Nephron progenitor cell (in vitro differentiated cells): ENCODE measurements around the gene PLXND1.
A peak's percentile ranks its signal among the peaks of the same experiment; 100 is the strongest.

ENCODE experiments used
- DNase-seq: peaks from one replicate; pipeline ENCODE4 v3.0.0; 2021
- H3K27ac Mint-ChIP-seq: 2 replicates; pipeline ENCODE4 v1.8.0; 2021; ENCODE audit warnings: mild to moderate bottlenecking, moderate library complexity, mixed read lengths
- H3K27me3 Mint-ChIP-seq: 2 replicates; pipeline ENCODE4 v1.8.0; 2021; ENCODE audit warnings: mild to moderate bottlenecking, low read depth, mixed read lengths; ENCODE audit not compliant: poor library complexity
- H3K36me3 Mint-ChIP-seq: 2 replicates; pipeline ENCODE4 v1.8.0; 2021; ENCODE audit warnings: low read depth, mixed read lengths
- H3K4me1 Mint-ChIP-seq: 2 replicates; pipeline ENCODE4 v1.8.0; 2021; ENCODE audit warnings: mixed read lengths
- H3K4me3 Mint-ChIP-seq: 2 replicates; pipeline ENCODE4 v1.8.0; 2021; ENCODE audit warnings: mild to moderate bottlenecking, moderate library complexity, mixed read lengths
- H3K9me3 Mint-ChIP-seq: 2 replicates; pipeline ENCODE4 v1.8.0; 2021; ENCODE audit warnings: mild to moderate bottlenecking, moderate library complexity, mixed read lengths
- CTCF ChIP-seq: fragments of 200-600 bp; sonication (generic); IDR thresholded peaks from 2 replicates; pipeline ENCODE4 v1.5.0; 2021; ENCODE audit warnings: antibody characterized with exemption

PLXND1 gene

GRCh38 chr3:129625072-129625874 lies 18.8 kb upstream of the PLXND1 start:
- TF ChIP-seq CTCF: no peak
- Mint-ChIP-seq H3K36me3 (no peaks in the 10 kb centered on the region), H3K27ac (peak overlapping the region; percentile 87), H3K27me3 (peaks cover 10% of the 10 kb centered on the region), H3K4me3 (peak overlapping the region; percentile 69), H3K9me3 (no peaks in the 10 kb centered on the region), H3K4me1 (peaks cover 78% of the 10 kb centered on the region)
- no peak for DNase-seq

DNA sequence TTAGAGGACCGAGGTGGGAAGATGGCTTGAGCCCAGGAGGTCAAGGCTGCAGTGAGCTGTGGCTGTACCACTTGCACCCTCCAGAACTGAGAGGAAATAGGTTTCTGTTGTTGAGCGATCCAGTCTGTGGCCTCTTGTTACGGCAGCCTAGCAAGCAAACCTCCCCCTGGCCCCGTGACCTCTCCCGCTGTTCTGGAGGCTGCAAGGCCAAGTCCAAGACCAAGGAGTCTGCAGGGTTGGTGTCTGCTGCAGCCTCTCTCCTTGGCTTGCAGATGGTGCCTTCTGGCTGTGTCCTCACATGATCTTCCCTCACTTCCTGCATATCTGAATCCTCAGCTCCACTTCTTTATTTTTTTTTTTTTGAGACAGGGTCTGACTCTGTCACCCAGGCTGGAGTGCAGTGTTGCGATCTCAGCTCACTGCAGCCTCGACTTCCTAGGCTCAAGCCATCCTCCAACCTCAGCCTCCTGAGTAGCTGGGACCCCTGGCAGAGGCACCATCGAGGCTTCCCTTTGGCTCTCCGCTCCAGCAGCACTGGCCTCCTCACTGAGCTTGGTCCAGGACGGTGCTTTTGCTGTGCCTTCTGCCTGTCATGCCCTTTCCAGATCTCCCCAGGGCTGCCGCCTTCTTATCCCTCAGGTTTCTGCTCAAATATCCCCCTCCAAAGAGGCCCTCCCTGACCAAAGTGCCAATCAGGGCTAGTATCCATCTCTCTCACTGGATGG lies 18.0 kb upstream of the PLXND1 start:
- no peak for TF ChIP-seq CTCF
- DNase-seq: no peak
- H3K4me1 Mint-ChIP-seq: peaks cover 78% of the 10 kb centered on the region

GRCh38 chr3:129623447-129624118 lies 17.1 kb upstream of the PLXND1 start:
- Mint-ChIP-seq H3K27ac (no peak overlapping the region), H3K9me3 (no peaks in the 10 kb centered on the region), H3K27me3 (peaks cover 17% of the 10 kb centered on the region), H3K36me3 (no peaks in the 10 kb centered on the region), H3K4me3 (no peak overlapping the region), H3K4me1 (peaks cover 86% of the 10 kb centered on the region)
- no peak for TF ChIP-seq CTCF
- DNase-seq: no peak

More for the DNA sequence above, 18.0 kb upstream of the PLXND1 start:
- Mint-ChIP-seq H3K27ac (no peak overlapping the region), H3K9me3 (no peaks in the 10 kb centered on the region), H3K4me3 (no peak overlapping the region), H3K27me3 (peaks cover 10% of the 10 kb centered on the region), H3K36me3 (no peaks in the 10 kb centered on the region)

GRCh38 chr3:129622933-129623332 lies 16.5 kb upstream of the PLXND1 start:
- peak overlapping the region; percentile 36 for H3K27ac Mint-ChIP-seq
- H3K4me3 Mint-ChIP-seq: no peak overlapping the region
- peaks cover 17% of the 10 kb centered on the region for H3K27me3 Mint-ChIP-seq
- no peak for TF ChIP-seq CTCF
- H3K36me3 Mint-ChIP-seq: no peaks in the 10 kb centered on the region
- no peak for DNase-seq
- H3K9me3 Mint-ChIP-seq: no peaks in the 10 kb centered on the region
- peaks cover 87% of the 10 kb centered on the region for H3K4me1 Mint-ChIP-seq

DNA sequence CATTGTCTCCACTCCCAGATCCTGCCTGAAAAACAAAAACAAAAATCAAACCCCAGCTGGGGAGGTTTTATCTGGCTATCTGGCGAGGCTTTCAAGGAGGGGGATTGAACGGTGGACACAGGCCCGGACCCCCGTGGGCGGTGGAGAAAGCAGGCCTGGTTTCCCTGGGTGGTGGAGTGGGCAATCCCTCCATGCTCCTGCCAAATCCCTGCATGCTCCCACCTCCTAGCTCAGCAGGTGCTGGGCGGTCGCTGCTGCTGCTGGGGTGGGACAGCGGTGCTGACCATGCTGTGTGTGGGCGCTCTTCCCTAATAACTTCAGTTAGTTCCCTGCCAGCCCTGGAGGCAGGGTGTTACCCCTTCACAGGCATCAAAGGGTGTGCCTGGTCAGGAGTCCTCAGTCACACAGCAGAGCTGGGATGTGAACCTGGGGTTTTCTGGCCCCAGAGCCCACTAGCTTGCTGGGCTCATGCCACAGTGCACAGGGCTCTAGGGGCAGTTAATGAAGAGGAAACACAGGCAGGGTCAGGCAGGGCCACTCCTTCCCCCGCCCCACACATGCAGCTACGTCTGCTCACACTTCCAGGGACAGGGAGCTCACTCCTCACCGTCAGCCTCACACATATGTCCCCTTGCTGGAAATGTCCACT lies 15.9 kb upstream of the PLXND1 start:
- Mint-ChIP-seq H3K4me1 (peaks cover 81% of the 10 kb centered on the region), H3K9me3 (no peaks in the 10 kb centered on the region), H3K4me3 (no peak overlapping the region), H3K27ac (peak overlapping the region; percentile 36), H3K36me3 (no peaks in the 10 kb centered on the region), H3K27me3 (peaks cover 17% of the 10 kb centered on the region)
- no peak for DNase-seq
- TF ChIP-seq CTCF: no peak
